HEK293T (cell line): ENCODE measurements around the gene REX1BD.

ENCODE experiments used
- BHLHE40 ChIP-seq: fragments of 450-650 bp; IDR thresholded peaks from 2 replicates; pipeline ENCODE4 v1.6.1; 2016; ENCODE audit warnings: mild to moderate bottlenecking, moderate library complexity, borderline replicate concordance
- NFRKB ChIP-seq: fragments of 450-650 bp; IDR thresholded peaks from 2 replicates; pipeline ENCODE4 v1.6.1; 2016; ENCODE audit warnings: mild to moderate bottlenecking, moderate library complexity

DNA sequence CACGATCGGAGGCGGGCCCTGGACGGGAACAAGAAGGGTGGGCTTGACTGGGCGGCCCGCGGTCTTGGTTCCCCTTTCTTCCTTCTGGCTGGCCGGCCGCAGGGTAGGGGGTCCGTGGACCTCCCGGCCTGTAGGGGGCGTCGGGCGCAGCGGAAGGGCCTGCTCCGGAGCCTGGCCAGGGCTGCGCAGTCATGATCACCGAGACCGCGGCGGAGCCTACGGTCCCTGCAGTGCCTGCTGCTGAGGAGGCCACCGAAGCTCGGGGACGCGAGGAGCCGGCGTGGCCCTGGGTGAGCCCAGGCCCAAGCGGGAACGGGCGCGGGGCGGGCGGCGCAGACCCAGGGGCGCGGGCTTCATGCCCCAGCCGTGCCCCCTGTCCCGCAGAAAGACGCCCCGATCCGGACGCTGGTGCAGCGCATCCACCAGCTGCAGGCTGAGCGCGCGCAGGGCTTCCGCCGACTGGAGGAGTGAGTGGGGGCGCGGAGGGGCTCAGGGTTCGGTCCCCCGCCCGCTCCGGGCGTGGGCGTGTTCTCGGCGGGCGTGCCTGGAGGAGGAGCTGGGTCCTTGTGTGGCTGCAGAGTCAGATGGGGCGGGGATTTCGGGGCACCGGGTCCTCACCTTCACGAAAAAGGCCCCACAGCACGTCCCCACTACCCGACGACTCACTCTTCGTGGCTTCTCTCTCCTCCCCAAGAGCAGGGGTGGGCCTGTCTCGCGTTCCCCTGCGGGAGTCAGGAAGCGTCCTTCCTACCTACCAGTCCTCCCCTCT is at the start of gene REX1BD:
- no peak for TF ChIP-seq NFRKB
- no peak for TF ChIP-seq BHLHE40
